ENCODE data around the gene C6orf62.

- TF ChIP-seq POLR2AphosphoS5 (IDR thresholded peaks at IDR 0.05; ENCODE audit: low read depth, low read length) (no peak), POLR2A (IDR thresholded peaks at IDR 0.05; ENCODE audit: low read depth, low read length) (no peak)
Measured at GRCh38 chr6:24663189-24663588, 55.8 kb downstream of the C6orf62 start.

Measured in GM12892 (cell line).